HUES64 (cell line): ENCODE data around the gene TMEM106C. TPM values are rescaled to one million over a fixed set of nuclear protein-coding genes. Genes with fewer than 3 reads are reported as not detected.

Experiments used
- H3K27ac ChIP-seq: 2 replicates; pipeline ENCODE4 v1.7.0; 2013; ENCODE audit warnings: low read depth, low read length, inconsistent platforms
- H3K27me3 ChIP-seq: 2 replicates; pipeline ENCODE4 v1.6.1; 2013; ENCODE audit warnings: mild to moderate bottlenecking, low read length; ENCODE audit not compliant: insufficient read depth
- H3K36me3 ChIP-seq: 2 replicates; pipeline ENCODE4 v1.6.1; 2013; ENCODE audit warnings: mild to moderate bottlenecking, low read length; ENCODE audit not compliant: insufficient read depth
- H3K4me1 ChIP-seq: 2 replicates; pipeline ENCODE4 v1.6.1; 2013; ENCODE audit warnings: mild to moderate bottlenecking, low read length, moderate library complexity; ENCODE audit not compliant: insufficient read depth
- H3K4me3 ChIP-seq: 2 replicates; pipeline ENCODE4 v1.5.1; 2013; ENCODE audit warnings: mild to moderate bottlenecking, low read length, moderate library complexity
- H3K9ac ChIP-seq: 2 replicates; pipeline ENCODE4 v1.6.1; 2013; ENCODE audit warnings: mild to moderate bottlenecking, low read depth, low read length
- H3K9me3 ChIP-seq: 2 replicates; pipeline ENCODE4 v1.6.1; 2013; ENCODE audit warnings: low read depth, low read length; ENCODE audit not compliant: insufficient read depth
- WGBS: fragments of 150-250, 120-280 bp; methylation state at CpG from one replicate; pipeline ENCODE4 v1.1.7; 2013; ENCODE audit warnings: missing lambda C conversion rate; 5-methylcytosine and 5-hydroxymethylcytosine counted together
- polyA plus RNA-seq, 2 experiments: library from polyadenylated mRNA; stranded (reverse); fragments of 50-300 nt; gene quantifications; one replicate each; pipeline ENCODE4 v1.2.3, GENCODE V29; 2013

TMEM106C gene, protein sequence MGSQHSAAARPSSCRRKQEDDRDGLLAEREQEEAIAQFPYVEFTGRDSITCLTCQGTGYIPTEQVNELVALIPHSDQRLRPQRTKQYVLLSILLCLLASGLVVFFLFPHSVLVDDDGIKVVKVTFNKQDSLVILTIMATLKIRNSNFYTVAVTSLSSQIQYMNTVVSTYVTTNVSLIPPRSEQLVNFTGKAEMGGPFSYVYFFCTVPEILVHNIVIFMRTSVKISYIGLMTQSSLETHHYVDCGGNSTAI
- 39.0 TPM for polyA plus RNA-seq (2013, experiment 1 of 2)
- polyA plus RNA-seq (2013, experiment 2 of 2): 50.2 TPM

DNA sequence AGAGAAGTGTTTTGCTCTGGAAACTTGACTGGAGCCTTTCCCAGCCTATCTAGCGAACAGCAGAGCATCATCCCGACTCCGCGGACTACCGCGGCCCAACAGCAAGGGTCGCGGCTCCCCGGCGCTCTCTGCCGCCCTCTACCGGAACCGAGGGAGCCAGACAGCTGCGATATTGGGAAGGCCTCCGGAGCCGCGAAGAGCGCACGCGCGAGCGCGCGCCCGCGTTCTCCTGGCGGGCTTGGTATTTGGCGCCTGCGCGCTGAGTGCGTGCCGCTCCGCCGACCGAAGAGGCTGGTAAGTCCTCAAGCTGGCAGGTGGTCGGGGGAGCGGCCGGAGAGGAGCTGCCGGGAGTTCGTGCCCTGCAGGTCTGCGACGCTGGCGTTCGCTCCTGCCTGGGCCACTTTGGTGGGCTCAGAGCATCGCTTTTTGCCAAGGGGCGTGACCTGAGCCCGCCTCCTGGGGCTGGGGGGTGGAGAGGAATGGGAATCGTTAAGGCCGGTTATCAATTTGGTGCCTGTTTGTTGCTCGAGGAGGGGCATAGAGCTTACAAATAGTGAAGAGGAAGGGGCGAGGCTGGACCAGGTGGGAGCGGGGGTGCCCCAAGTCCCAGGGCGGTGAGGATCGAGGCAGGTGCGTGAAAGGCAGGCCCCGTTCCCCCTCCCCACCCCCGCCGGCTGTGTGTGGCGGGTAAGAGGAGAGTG lies at the start of gene TMEM106C:
TMEM106C (plus strand) TSS at position 257 of the 701 bp plus-strand sequence. CDS start 641 bp downstream, outside the sequence.
- under 1% methylated on average over 57 of the region's 59 CpGs for WGBS
- no peak within 1 kb of the TSS for H3K27ac ChIP-seq
- H3K9me3 ChIP-seq: peaks cover 17% of the 10 kb centered on the region; the same call in 1 of the 2 replicates
- no peaks in the 10 kb centered on the region for H3K36me3 ChIP-seq
- peaks cover 59% of the 10 kb centered on the region for H3K27me3 ChIP-seq
- peak within 1 kb of the TSS; percentile 67 for H3K4me3 ChIP-seq
- peaks cover 4% of the 10 kb centered on the region; the same call in 1 of the 2 replicates for H3K4me1 ChIP-seq
- H3K9ac ChIP-seq: peak within 1 kb of the TSS; percentile 32

DNA sequence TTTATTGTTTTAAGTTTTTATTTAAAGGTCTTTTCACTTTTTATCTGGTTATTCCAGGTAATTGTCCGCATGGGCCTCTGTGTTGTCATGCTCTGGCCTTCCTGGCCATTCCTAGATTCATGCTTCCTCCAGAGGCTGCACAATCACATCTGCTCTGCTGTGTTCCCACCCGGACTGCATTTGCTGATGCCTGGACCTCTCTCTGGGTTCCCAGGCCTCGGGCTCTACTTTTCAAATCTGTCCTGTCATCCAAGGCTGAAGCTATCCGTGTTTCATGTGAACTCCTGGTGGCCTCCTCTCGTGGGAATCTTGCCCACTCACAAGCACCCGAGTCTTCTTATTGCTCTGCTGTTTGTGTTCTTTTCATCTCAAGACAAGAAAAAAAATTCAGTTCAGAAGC lies 42.5 kb upstream of the TMEM106C start:
- Histone ChIP-seq H3K36me3 (no peaks in the 10 kb centered on the region), H3K4me1 (no peaks in the 10 kb centered on the region), H3K9ac (no peak overlapping the region), H3K9me3 (no peaks in the 10 kb centered on the region), H3K4me3 (no peak overlapping the region), H3K27me3 (peaks cover 42% of the 10 kb centered on the region), H3K27ac (no peak overlapping the region)
- 85% methylated on average over 6 of the region's 6 CpGs for WGBS

DNA sequence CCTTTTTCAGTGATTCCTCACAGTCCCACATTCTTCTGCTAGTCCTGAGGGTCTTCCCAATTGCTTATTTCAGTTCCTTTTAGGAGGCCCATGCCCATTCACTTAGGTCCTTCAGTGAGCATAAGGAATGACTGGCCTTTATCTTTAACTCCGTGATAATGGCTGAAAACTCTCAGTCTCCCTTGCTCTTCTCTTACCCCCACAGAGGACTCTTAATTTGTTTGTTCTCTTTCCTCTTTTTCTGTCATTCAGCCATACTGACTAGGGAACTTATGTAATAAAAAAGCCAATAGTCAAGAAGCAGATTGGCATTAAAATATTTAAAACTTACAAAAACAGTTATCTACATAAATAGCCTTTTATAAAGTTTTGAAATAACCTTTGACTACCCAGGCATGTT lies 41.5 kb upstream of the TMEM106C start:
- Histone ChIP-seq H3K4me1 (no peaks in the 10 kb centered on the region), H3K4me3 (no peak overlapping the region), H3K27me3 (peaks cover 50% of the 10 kb centered on the region), H3K9me3 (no peaks in the 10 kb centered on the region), H3K27ac (no peak overlapping the region), H3K9ac (no peak overlapping the region), H3K36me3 (no peaks in the 10 kb centered on the region)
- 62% methylated on average over 1 of the region's 1 CpG for WGBS

DNA sequence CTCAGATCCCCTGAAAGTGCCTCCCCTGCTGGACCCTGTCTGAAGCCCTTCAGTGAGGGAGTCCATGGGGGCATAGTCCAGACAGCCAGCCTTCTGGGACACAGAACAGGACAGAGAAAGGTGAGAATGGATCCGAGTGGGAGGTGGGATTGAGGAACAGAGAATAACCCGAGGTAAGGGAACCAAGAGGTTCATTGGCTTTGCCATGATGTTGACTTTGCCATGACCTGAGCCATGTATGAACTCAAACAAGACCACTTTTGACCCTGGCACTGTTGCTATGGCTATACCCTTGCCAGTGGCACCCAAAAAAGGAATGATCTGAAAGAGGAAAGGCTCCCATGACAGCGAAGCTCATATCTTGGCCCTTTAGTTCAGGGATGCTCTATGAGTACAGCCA lies 36.0 kb upstream of the TMEM106C start:
- H3K9me3 ChIP-seq: no peaks in the 10 kb centered on the region
- H3K36me3 ChIP-seq: no peaks in the 10 kb centered on the region
- no peak overlapping the region for H3K27ac ChIP-seq
- no peak overlapping the region for H3K4me3 ChIP-seq
- H3K4me1 ChIP-seq: no peaks in the 10 kb centered on the region
- H3K9ac ChIP-seq: no peak overlapping the region
- 76% methylated on average over 3 of the region's 3 CpGs for WGBS
- peaks cover 58% of the 10 kb centered on the region for H3K27me3 ChIP-seq

DNA sequence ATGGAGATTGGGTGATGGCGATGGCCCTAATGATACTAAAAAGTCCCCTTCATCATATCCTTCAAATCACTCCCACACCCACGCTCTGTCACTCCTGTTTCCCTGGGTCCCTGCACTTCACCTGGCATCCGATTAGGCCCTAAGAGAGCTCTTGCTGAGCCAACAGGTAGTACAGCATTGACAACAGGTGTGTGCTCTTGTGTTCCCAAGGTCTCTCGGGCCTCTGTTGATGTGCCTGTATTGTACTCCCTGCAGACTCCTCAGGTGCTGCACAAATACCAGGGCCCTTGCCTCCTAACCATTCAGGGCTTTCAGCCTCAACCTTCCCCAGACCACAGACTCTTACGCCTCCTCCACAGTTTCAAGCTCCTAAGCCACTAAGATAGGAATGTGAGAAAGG lies 32.8 kb upstream of the TMEM106C start:
- Histone ChIP-seq H3K9ac (no peak overlapping the region), H3K27me3 (peaks cover 31% of the 10 kb centered on the region), H3K9me3 (no peaks in the 10 kb centered on the region), H3K4me3 (no peak overlapping the region), H3K36me3 (no peaks in the 10 kb centered on the region), H3K27ac (no peak overlapping the region), H3K4me1 (no peaks in the 10 kb centered on the region)
- 89% methylated on average over 5 of the region's 5 CpGs for WGBS

DNA sequence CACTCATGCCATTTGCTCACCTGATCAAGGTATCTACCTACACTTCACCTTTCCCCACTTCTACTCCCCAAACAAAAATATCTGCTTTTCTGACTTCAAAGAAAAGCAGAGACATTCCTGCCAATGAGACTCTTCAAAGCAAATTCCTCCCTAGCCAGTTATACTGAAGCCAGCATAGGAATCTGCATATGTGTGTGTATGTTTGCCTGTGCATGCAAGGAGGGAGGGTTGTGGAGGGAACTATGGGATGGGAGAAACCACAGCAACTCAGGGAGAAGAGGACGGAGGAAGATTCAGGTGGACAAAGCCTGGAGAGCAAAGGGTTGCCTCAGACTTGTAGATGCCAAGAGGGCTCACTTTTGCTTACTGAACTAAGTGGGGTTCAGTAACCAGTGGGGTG lies 32.2 kb upstream of the TMEM106C start:
- WGBS: 83% methylated on average over 1 of the region's 1 CpG

DNA sequence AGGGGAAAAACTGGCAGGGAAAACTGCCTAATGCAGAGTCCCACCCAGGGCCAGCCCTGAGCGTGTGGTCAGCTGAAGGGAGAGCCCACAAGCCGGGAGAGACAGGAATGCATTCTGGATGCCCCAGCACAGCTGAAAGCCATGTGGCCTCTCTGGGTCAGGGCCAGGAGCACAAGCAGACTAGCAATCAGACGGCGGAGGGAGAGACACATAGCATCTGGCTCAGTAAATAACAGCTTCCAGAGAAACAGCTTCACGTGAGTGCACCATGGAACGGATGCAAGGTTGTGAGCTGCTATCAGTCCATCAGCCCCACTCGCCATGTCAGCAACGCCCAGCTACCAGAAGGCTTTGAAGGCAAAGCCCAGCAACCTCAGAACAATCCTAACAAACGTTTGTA lies 28.2 kb upstream of the TMEM106C start:
- peaks cover 6% of the 10 kb centered on the region; the same call in 1 of the 2 replicates for H3K27me3 ChIP-seq
- H3K27ac ChIP-seq: no peak overlapping the region
- WGBS: 77% methylated on average over 9 of the region's 9 CpGs
- no peaks in the 10 kb centered on the region for H3K9me3 ChIP-seq
- H3K4me1 ChIP-seq: no peaks in the 10 kb centered on the region
- no peaks in the 10 kb centered on the region for H3K36me3 ChIP-seq
- no peak overlapping the region for H3K9ac ChIP-seq
- no peak overlapping the region for H3K4me3 ChIP-seq

More for the DNA sequence above, 32.2 kb upstream of the TMEM106C start:
- H3K4me3 ChIP-seq: no peak overlapping the region
- H3K4me1 ChIP-seq: no peaks in the 10 kb centered on the region
- no peak overlapping the region for H3K9ac ChIP-seq
- H3K9me3 ChIP-seq: no peaks in the 10 kb centered on the region
- H3K27ac ChIP-seq: no peak overlapping the region
- H3K36me3 ChIP-seq: no peaks in the 10 kb centered on the region
- peaks cover 25% of the 10 kb centered on the region for H3K27me3 ChIP-seq

DNA sequence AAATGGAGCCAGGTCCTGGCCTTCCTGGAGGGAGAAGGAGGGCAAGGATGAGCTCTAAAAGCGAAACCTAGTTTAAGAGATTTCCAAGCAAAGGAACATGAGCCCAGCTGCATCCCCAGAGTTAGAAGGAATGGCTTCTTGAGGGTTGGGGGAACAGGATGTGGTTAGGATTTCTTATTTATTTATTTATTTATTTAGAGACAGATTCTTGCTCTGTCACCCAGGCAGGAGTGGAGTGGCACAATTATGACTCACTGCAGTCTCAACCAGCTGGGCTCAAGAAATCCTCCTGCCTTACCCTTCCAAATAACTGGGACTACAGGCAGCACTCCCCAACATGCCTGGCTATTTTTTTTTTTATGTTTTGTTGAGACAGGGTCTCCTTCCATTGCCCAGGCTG lies 25.3 kb upstream of the TMEM106C start:
- no peak overlapping the region for H3K9ac ChIP-seq
- no peak overlapping the region for H3K4me3 ChIP-seq
- no peak overlapping the region for H3K27ac ChIP-seq
- H3K4me1 ChIP-seq: peaks cover 3% of the 10 kb centered on the region; the same call in 1 of the 2 replicates
- 92% methylated on average over 1 of the region's 1 CpG for WGBS
- peaks cover 24% of the 10 kb centered on the region for H3K27me3 ChIP-seq
- no peaks in the 10 kb centered on the region for H3K9me3 ChIP-seq
- H3K36me3 ChIP-seq: no peaks in the 10 kb centered on the region

DNA sequence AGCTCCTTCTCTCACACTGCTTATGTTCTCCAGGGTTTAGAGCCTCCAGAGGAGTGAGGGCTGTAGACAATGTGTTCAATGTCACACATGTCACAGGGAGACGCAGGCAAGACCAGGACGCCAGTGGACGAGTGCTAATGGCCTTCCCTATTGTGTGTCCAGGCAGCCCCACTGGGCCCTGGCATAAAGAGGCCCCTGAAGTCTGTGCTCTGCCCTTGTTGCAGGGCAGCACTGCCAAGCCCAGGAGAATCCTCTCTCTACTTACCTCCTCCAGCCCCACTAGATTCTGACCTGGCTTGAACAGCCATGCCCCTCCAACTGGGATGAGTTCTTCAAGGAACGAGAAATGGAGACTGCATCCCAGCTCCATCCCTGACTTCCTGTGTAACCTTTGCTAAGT lies 24.8 kb upstream of the TMEM106C start:
- H3K27me3 ChIP-seq: peaks cover 29% of the 10 kb centered on the region
- WGBS: 92% methylated on average over 4 of the region's 4 CpGs
- H3K27ac ChIP-seq: no peak overlapping the region
- peaks cover 3% of the 10 kb centered on the region; the same call in 1 of the 2 replicates for H3K4me1 ChIP-seq
- no peak overlapping the region for H3K9ac ChIP-seq
- no peak overlapping the region for H3K4me3 ChIP-seq
- no peaks in the 10 kb centered on the region for H3K36me3 ChIP-seq
- H3K9me3 ChIP-seq: no peaks in the 10 kb centered on the region

DNA sequence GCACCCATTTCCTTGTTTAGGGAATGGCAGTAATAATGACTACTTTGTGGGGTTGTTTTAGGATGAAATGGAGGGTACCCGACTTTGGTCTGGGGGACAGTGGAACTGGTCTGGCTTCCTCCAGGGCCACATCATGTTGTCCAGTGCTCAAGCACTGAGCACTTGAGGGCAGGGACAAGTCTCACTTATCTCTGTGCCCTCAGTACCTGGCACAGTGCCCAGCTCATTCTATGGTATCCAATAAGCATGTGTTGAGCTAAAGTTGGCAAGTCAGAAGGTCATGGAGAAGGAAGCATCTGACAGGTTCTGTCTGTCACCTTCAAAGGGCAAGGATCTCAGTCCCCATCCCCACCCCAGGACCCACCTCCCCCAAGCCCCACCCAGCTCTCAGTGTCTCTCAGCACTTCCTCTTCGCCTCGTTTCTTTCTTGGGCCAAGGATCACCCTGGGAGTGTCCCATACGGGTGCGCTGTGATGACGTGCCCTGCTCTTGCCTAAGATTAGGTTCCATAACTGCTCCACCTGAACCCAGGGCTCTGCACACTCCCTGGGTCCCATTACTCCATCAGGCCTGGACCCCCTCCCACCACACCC lies 24.3 kb upstream of the TMEM106C start:
- H3K4me3 ChIP-seq: no peak overlapping the region
- H3K27ac ChIP-seq: no peak overlapping the region
- H3K9ac ChIP-seq: no peak overlapping the region
- H3K9me3 ChIP-seq: no peaks in the 10 kb centered on the region
- H3K27me3 ChIP-seq: peaks cover 32% of the 10 kb centered on the region
- WGBS: 93% methylated on average over 6 of the region's 6 CpGs
- H3K4me1 ChIP-seq: peaks cover 3% of the 10 kb centered on the region; the same call in 1 of the 2 replicates
- H3K36me3 ChIP-seq: no peaks in the 10 kb centered on the region

DNA sequence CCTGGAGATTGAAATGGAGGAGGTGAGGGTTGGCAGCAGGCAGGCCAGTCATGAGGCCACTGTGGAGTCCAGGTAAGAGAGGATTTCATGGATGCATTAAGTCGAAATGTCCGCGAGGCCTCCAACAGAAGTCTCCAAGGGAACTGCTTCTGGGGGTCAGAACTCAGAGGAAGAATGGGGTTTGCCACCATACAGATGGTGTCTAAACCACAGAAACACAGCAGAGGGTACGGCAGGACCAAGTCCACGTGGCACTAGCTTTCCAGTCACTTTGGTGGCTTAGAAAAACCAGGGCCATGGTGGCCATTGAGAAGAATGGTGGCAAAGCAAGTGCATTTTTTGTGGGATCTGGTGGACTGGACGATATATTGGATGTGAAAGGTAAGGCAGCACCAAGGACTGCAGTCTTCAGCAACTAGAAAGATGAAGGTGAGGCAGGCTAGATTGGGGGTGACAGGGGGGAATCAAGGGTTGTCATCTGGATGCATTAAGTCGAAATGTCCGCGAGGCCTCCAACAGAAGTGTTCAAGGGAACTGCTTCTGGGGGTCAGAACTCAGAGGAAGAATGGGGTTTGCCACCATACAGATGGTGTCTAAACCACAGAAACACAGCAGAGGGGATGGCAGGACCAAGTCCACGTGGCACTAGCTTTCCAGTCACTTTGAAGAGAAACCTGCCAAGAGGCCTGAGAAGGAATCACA lies 22.5 kb upstream of the TMEM106C start:
- Histone ChIP-seq H3K36me3 (no peaks in the 10 kb centered on the region), H3K4me3 (no peak overlapping the region), H3K4me1 (peaks cover 3% of the 10 kb centered on the region; the same call in 1 of the 2 replicates), H3K27me3 (peaks cover 32% of the 10 kb centered on the region), H3K27ac (no peak overlapping the region), H3K9ac (no peak overlapping the region), H3K9me3 (no peaks in the 10 kb centered on the region)
- 88% methylated on average over 10 of the region's 10 CpGs for WGBS
